Muscle layer of colon (tissue), 2 donors: ENCODE measurements around the gene IL17F.
"Not testable (repeated sequence)": the region's sequence is repeated elsewhere in the genome, so short reads cannot be mapped to it uniquely, and the experiment has no call there.

Experiments used
- H3K27ac ChIP-seq: one replicate; pipeline ENCODE4 v1.7.0; 2013; ENCODE audit warnings: low read depth, mild to moderate bottlenecking, low read length, moderate library complexity
- H3K27me3 ChIP-seq, 2 donors: one replicate each; pipeline ENCODE4 v1.7.0; 2013; ENCODE audit warnings: low read length in 2 of 2, mild to moderate bottlenecking in 2 of 2; ENCODE audit not compliant: insufficient read depth in 2 of 2, control insufficient read depth in 1 of 2
- H3K36me3 ChIP-seq: one replicate; pipeline ENCODE4 v1.7.0; 2013; ENCODE audit warnings: mild to moderate bottlenecking, low read length; ENCODE audit not compliant: insufficient read depth
- H3K4me1 ChIP-seq: one replicate; pipeline ENCODE4 v1.7.0; 2013; ENCODE audit warnings: mild to moderate bottlenecking, low read length; ENCODE audit not compliant: insufficient read depth
- H3K4me3 ChIP-seq, 2 donors: one replicate each; pipeline ENCODE4 v1.7.0; 2013; ENCODE audit warnings: low read length in 2 of 2, low read depth in 1 of 2, mild to moderate bottlenecking in 1 of 2, moderate library complexity in 1 of 2
- H3K9ac ChIP-seq: one replicate; pipeline ENCODE4 v1.7.0; 2013; ENCODE audit warnings: low read length
- H3K9me3 ChIP-seq: one replicate; pipeline ENCODE4 v1.7.0; 2013; ENCODE audit warnings: mild to moderate bottlenecking, low read length
- donor health status: abdominal sarcoma.
- donor health status: Adenocarcinoma of cecum.

Gene IL17F

GRCh38 chr6:52210227-52210626 is 34.1 kb downstream of the IL17F start:
- Histone ChIP-seq H3K4me3 (no peak overlapping the region), H3K36me3 (no peaks in the 10 kb centered on the region), H3K27me3 (no peaks in the 10 kb centered on the region), H3K9ac (no peak overlapping the region), H3K27ac (no peak overlapping the region), H3K9me3 (no peaks in the 10 kb centered on the region), H3K4me1 (no peaks in the 10 kb centered on the region)

GRCh38 chr6:52209770-52210169 is 34.5 kb downstream of the IL17F start:
- no peaks in the 10 kb centered on the region for H3K36me3 ChIP-seq
- H3K27ac ChIP-seq, result no peak overlapping the region
- H3K4me1 ChIP-seq, result no peaks in the 10 kb centered on the region
- no peaks in the 10 kb centered on the region for H3K27me3 ChIP-seq
- no peaks in the 10 kb centered on the region for H3K9me3 ChIP-seq
- no peak overlapping the region for H3K9ac ChIP-seq
- H3K4me3 ChIP-seq, result no peak overlapping the region

GRCh38 chr6:52208612-52209011 is 35.7 kb downstream of the IL17F start:
- Histone ChIP-seq H3K27me3 (no peaks in the 10 kb centered on the region), H3K9ac (no peak overlapping the region), H3K4me1 (no peaks in the 10 kb centered on the region), H3K27ac (no peak overlapping the region), H3K4me3 (no peak overlapping the region), H3K9me3 (no peaks in the 10 kb centered on the region), H3K36me3 (no peaks in the 10 kb centered on the region)

GRCh38 chr6:52207066-52207465 is 37.2 kb downstream of the IL17F start:
- H3K9ac ChIP-seq, result no peak overlapping the region
- no peaks in the 10 kb centered on the region for H3K36me3 ChIP-seq

GRCh38 chr6:52201493-52201892 is 42.8 kb downstream of the IL17F start:
- Histone ChIP-seq H3K4me1 (no peaks in the 10 kb centered on the region), H3K9me3 (peaks cover 5% of the 10 kb centered on the region), H3K36me3 (no peaks in the 10 kb centered on the region), H3K9ac (no peak overlapping the region), H3K4me3 (no peak overlapping the region), H3K27me3 (no peaks in the 10 kb centered on the region), H3K27ac (no peak overlapping the region)

More at GRCh38 chr6:52207066-52207465, 37.2 kb downstream of the IL17F start:
- H3K4me1 ChIP-seq, result no peaks in the 10 kb centered on the region
- no peaks in the 10 kb centered on the region for H3K27me3 ChIP-seq
- H3K4me3 ChIP-seq, result no peak overlapping the region
- no peak overlapping the region for H3K27ac ChIP-seq
- H3K9me3 ChIP-seq, result peaks cover 2% of the 10 kb centered on the region

- Histone ChIP-seq H3K9me3 (peaks cover 5% of the 10 kb centered on the region), H3K27me3 (no peaks in the 10 kb centered on the region), H3K27ac (no peak overlapping the region), H3K4me1 (no peaks in the 10 kb centered on the region), H3K36me3 (no peaks in the 10 kb centered on the region), H3K4me3 (no peak overlapping the region), H3K9ac (no peak overlapping the region)
These were observed 43.3 kb downstream of the IL17F start for GRCh38 chr6:52201046-52201445.

GRCh38 chr6:52200088-52200487 is 44.2 kb downstream of the IL17F start:
- not testable (repeated sequence) for H3K4me3 ChIP-seq, H3K4me1 ChIP-seq, H3K9me3 ChIP-seq, H3K27ac ChIP-seq, H3K36me3 ChIP-seq, H3K9ac ChIP-seq, H3K27me3 ChIP-seq

GRCh38 chr6:52195886-52196285 is 48.4 kb downstream of the IL17F start:
- Histone ChIP-seq H3K36me3 (no peaks in the 10 kb centered on the region), H3K27me3 (no peaks in the 10 kb centered on the region), H3K4me1 (no peaks in the 10 kb centered on the region), H3K9me3 (no peaks in the 10 kb centered on the region), H3K9ac (no peak overlapping the region), H3K27ac (no peak overlapping the region), H3K4me3 (no peak overlapping the region)

GRCh38 chr6:52191824-52192223 is 52.5 kb downstream of the IL17F start:
- Histone ChIP-seq H3K27me3 (no peaks in the 10 kb centered on the region), H3K27ac (no peak overlapping the region), H3K9ac (no peak overlapping the region), H3K9me3 (no peaks in the 10 kb centered on the region), H3K4me3 (no peak overlapping the region), H3K36me3 (no peaks in the 10 kb centered on the region), H3K4me1 (no peaks in the 10 kb centered on the region)

GRCh38 chr6:52190409-52190808 is 53.9 kb downstream of the IL17F start:
- Histone ChIP-seq H3K9ac (no peak overlapping the region), H3K27ac (no peak overlapping the region), H3K36me3 (no peaks in the 10 kb centered on the region), H3K27me3 (no peaks in the 10 kb centered on the region), H3K9me3 (no peaks in the 10 kb centered on the region), H3K4me1 (no peaks in the 10 kb centered on the region), H3K4me3 (no peak overlapping the region)

- no peaks in the 10 kb centered on the region for H3K4me1 ChIP-seq
- no peak overlapping the region for H3K4me3 ChIP-seq
- no peaks in the 10 kb centered on the region for H3K36me3 ChIP-seq
- H3K9ac ChIP-seq, result no peak overlapping the region
- H3K27ac ChIP-seq, result no peak overlapping the region
- H3K9me3 ChIP-seq, result no peaks in the 10 kb centered on the region
- no peaks in the 10 kb centered on the region for H3K27me3 ChIP-seq
These were observed 54.3 kb downstream of the IL17F start for GRCh38 chr6:52189974-52190373.

- no peak overlapping the region for H3K27ac ChIP-seq
- H3K4me1 ChIP-seq, result no peaks in the 10 kb centered on the region
- no peaks in the 10 kb centered on the region for H3K36me3 ChIP-seq
- H3K9me3 ChIP-seq, result no peaks in the 10 kb centered on the region
- no peak overlapping the region for H3K4me3 ChIP-seq
- H3K27me3 ChIP-seq, result no peaks in the 10 kb centered on the region
- no peak overlapping the region for H3K9ac ChIP-seq
These were observed 57.2 kb downstream of the IL17F start for GRCh38 chr6:52187098-52187497.
